Gastrocnemius medialis (tissue), 4 donors: Measurements from ENCODE around the gene TBC1D8.

Source experiments
- CTCF ChIP-seq, 5 experiments: fragments of 450-650 bp in 3 of 5; fragments of 200-600 bp in 2 of 5; sonication (generic) in 2 of 5; IDR thresholded peaks in 4 of 5; conservative IDR thresholded peaks in 1 of 5; 1 replicate in 4 of 5; 2 replicates in 1 of 5; pipeline ENCODE4 v1.5.1; 2016 to 2019; ENCODE audit warnings: antibody characterized with exemption in 5 of 5, mild to moderate bottlenecking in 3 of 5, moderate library complexity in 3 of 5
- POLR2A ChIP-seq, 2 donors: fragments of 450-650 bp; IDR thresholded peaks; one replicate each; pipeline ENCODE4 v1.6.1; 2017; ENCODE audit warnings: antibody characterized with exemption in 2 of 2, mild to moderate bottlenecking in 2 of 2, moderate library complexity in 2 of 2

DNA sequence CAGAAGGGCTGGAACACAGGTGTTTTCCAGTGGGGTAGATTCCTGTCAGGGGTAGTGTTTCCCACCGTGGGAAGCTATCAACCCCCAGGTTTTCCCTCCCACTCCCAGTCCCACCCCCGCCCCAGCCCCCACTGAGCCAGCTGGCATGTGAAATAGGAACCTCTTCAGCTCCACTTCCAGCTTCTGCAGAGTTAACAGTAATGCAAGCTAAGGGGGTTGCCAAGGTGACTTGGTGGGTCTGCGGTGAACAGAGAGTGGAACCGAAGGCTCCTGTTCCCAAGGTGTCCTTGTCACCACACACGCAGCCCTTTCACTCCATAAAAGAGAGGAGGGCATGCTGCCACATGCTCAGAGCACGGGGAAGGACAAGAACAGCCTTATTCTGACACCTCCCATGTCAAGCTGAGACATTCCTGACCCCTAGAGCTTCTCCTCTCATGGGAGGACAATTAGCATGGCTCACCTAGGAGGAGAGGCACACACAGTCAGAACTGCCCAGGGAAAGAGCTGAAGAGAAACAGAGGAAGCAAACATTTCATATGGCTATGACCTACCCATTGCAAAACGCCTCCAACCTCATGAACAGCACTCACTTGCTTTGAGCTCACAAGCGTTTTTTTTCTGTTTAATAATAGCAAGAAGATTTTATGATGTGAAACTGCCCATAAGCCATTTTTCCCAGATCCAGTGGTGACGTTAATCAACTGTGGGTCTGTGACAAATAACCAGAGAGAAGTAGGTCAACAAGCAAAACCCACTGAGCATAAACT lies 39.8 kb upstream of the TBC1D8 start:
- no peak for TF ChIP-seq CTCF (IDR thresholded peaks at IDR 0.05 in 4 of 5, conservative IDR thresholded peaks at IDR 0.05 in 1 of 5)
- TF ChIP-seq POLR2A (IDR thresholded peaks at IDR 0.05): no peak
